Heart right ventricle (tissue), 16 donors: ENCODE measurements around the gene CCDC102A. TPM values are rescaled to one million over a fixed set of nuclear protein-coding genes. Genes with fewer than 3 reads are reported as not detected.

Source experiments
- ATAC-seq, 8 donors: fragments of 200-7000 bp; cut with Tn5 transposase; one replicate each; pipeline ENCODE4 v1.9.1; 2020; ENCODE audit warnings: mild to moderate bottlenecking in 8 of 8, moderate library complexity in 8 of 8, moderate number of reproducible peaks in 1 of 8
- DNase-seq, 2 donors: peaks; one replicate each; pipeline ENCODE4 v3.0.0-alpha.2; 2020
- H3K27ac ChIP-seq, 10 donors: fragments of 200-600 bp; sonication (generic) in 2 of 10; one replicate each; pipeline versions ENCODE4 v1.5.0 to v1.8.0; 2020 to 2022; ENCODE audit warnings: mild to moderate bottlenecking in 3 of 10
- H3K27me3 ChIP-seq, 7 donors: fragments of 200-600 bp; one replicate each; pipeline ENCODE4 v1.8.0; 2021 to 2022; ENCODE audit warnings: mild to moderate bottlenecking in 2 of 7
- H3K36me3 ChIP-seq, 9 donors: fragments of 200-600 bp; sonication (generic) in 1 of 9; one replicate each; pipeline versions ENCODE4 v1.5.0 to v1.8.0; 2020 to 2022; ENCODE audit warnings: mild to moderate bottlenecking in 2 of 9
- H3K4me1 ChIP-seq, 9 donors: fragments of 200-600 bp; sonication (generic) in 1 of 9; one replicate each; pipeline versions ENCODE4 v1.5.0 to v1.8.0; 2020 to 2022; ENCODE audit warnings: mild to moderate bottlenecking in 4 of 9
- H3K4me3 ChIP-seq, 10 donors: fragments of 200-600 bp; sonication (generic) in 2 of 10; one replicate each; pipeline versions ENCODE4 v1.5.0 to v1.8.0; 2020 to 2022; ENCODE audit warnings: mild to moderate bottlenecking in 7 of 10, moderate library complexity in 2 of 10
- H3K9me3 ChIP-seq, 11 donors: fragments of 200-600 bp in 10 of 11; sonication (generic) in 2 of 11; one replicate each; pipeline versions ENCODE4 v1.5.0 to v1.8.0; 2013 to 2022; ENCODE audit warnings: mild to moderate bottlenecking in 2 of 11, control low read depth in 1 of 11, moderate library complexity in 1 of 11
- WGBS, 2 donors: extraction: QIAGEN DNeasy Blood & Tissue Kit; methylation state at CpG; one replicate each; pipeline ENCODE4 v1.1.7; 2013; ENCODE audit warnings: inconsistent platforms in 1 of 2; 5-methylcytosine and 5-hydroxymethylcytosine counted together
- intact Hi-C, 10 donors: fragments of 100-400 bp; cut with DNase I; formaldehyde crosslinking; loops; one replicate each; pipeline versions ENCODE4 v1.11.1 to v1.14.2; 2022
- polyA plus RNA-seq, 2 donors: library from polyadenylated mRNA; stranded (reverse); fragments of 200-250 nt; gene quantifications; one replicate each; pipeline ENCODE4 v1.2.3, GENCODE V29; 2013
- total RNA-seq, 10 donors: library from RNA; stranded (reverse); fragmentation: NEBNext Ultra II Directional in 3 of 10; extraction: Animal tissue kit (Norgen Biotek cat#: 25700) in 3 of 10; gene quantifications; one replicate each; pipeline versions ENCODE4 v1.2.1 to v1.2.4, GENCODE V29; 2021 to 2023
- TF ChIP-seq, protein P1 (sequence below), 9 donors: fragments of 200-600 bp; sonication (generic) in 2 of 9; IDR thresholded peaks; one replicate each; pipeline versions ENCODE4 v1.5.0 to v1.8.0; 2021 to 2022; ENCODE audit warnings: antibody characterized with exemption in 9 of 9, mild to moderate bottlenecking in 5 of 9, moderate library complexity in 1 of 9
- donor health status: Arrhythmogenic right ventricular cardiomyopathy.
- donor health status: ischemic (EF 13 %, LVEDD 7.1; RV severe dilation, severe dysfunction).
- donor health status: healthy with polysubstance abuse.
- donor health status: DM: no; HTN: yes; CAD: no.
- donor health status: DM: no; HTN: no; CAD: no.
- donor health status: ischemic (EF 25% LVEDD 6.9; RV normal size, moderate dysfunction).
- donor health status: ischemic (EF 25% LVEDD 5.7; RV mildly dilated, moderate dysfunction).
- donor health status: healthy.
- donor health status: DM: yes; HTN: yes; CAD: no.
- donor health status: Ischemic cardiomyopathy.
- donor health status: ischemic (EF 35%, LVEDD 5.7; RV mildly dilated, moderate dysfunction).
- donor health status: nonischemic (EF 11% LVEDD 7.7; RV severe dilation, severe dysfunction).
- donor health status: DM: yes; HTN: yes; CAD: no.
- donor health status: PGD.
- donor health status: ischemic (EF 29% LVEDD 5.4; RV normal size, mild dysfunction).
- donor health status: nonischemic (EF 23%, LVEDD 6.1; RV moderate dilation, normal function).

The CCDC102A gene
- total and polyA plus RNA-seq, 12 donors = 3.1 to 10.2 (median 5.1) TPM

DNA sequence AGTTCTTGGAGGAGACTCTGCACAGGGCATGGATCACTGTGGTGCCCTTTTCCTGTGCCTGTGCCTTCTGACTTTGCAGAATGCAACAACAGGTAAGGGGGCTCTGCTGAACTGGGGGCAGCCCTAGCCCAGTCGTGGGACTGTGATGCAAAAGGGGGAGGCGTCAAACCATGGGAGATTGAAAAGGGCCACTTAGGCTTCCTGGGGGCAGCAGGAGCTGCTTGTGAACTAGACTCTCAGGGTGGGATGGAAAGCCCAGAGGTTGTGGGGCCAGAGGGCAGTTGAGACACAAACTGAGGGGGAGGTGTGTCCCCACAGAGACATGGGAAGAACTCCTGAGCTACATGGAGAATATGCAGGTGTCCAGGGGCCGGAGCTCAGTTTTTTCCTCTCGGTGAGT lies 25.7 kb upstream of the CCDC102A start:
- H3K36me3 ChIP-seq = no peaks in the 10 kb centered on the region
- peaks cover 0 to 39% (median 6%) of the 10 kb centered on the region in 7 donors for H3K27me3 ChIP-seq
- no peak overlapping the region for H3K27ac ChIP-seq
- DNase-seq = no peak
- no peaks in the 10 kb centered on the region for H3K4me1 ChIP-seq
- H3K9me3 ChIP-seq = peaks cover 0 to 26% (median 3%) of the 10 kb centered on the region in 11 donors
- ATAC-seq = no peak
- no peak overlapping the region for H3K4me3 ChIP-seq
- intact Hi-C loops = no loop called here
- TF ChIP-seq, protein P1, sequence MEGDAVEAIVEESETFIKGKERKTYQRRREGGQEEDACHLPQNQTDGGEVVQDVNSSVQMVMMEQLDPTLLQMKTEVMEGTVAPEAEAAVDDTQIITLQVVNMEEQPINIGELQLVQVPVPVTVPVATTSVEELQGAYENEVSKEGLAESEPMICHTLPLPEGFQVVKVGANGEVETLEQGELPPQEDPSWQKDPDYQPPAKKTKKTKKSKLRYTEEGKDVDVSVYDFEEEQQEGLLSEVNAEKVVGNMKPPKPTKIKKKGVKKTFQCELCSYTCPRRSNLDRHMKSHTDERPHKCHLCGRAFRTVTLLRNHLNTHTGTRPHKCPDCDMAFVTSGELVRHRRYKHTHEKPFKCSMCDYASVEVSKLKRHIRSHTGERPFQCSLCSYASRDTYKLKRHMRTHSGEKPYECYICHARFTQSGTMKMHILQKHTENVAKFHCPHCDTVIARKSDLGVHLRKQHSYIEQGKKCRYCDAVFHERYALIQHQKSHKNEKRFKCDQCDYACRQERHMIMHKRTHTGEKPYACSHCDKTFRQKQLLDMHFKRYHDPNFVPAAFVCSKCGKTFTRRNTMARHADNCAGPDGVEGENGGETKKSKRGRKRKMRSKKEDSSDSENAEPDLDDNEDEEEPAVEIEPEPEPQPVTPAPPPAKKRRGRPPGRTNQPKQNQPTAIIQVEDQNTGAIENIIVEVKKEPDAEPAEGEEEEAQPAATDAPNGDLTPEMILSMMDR (IDR thresholded peaks at IDR 0.05) = no peak
- WGBS, 2 donors = 89 to 94% methylated on average over 4 of the region's 4 CpGs

GRCh38 chr16:57559072-57559790 lies 22.9 kb upstream of the CCDC102A start:
- TF ChIP-seq, protein P1 (IDR thresholded peaks at IDR 0.05) = no peak
- H3K4me3 ChIP-seq = no peak overlapping the region
- peaks cover 0 to 29% (median 6%) of the 10 kb centered on the region in 7 donors for H3K27me3 ChIP-seq
- no peaks in the 10 kb centered on the region for H3K4me1 ChIP-seq
- intact Hi-C loops = no loop called here
- H3K27ac ChIP-seq = no peak overlapping the region
- ATAC-seq (no peak), DNase-seq (no peak)
- H3K9me3 ChIP-seq = peaks cover 0 to 29% (median 3%) of the 10 kb centered on the region in 11 donors
- no peaks in the 10 kb centered on the region for H3K36me3 ChIP-seq
- WGBS, 2 donors = 75 to 77% methylated on average over 4 of the region's 4 CpGs

GRCh38 chr16:57556941-57557541 lies 20.7 kb upstream of the CCDC102A start:
- Histone ChIP-seq H3K27me3 (peaks cover 0 to 11% (median 3%) of the 10 kb centered on the region in 7 donors), H3K9me3 (peaks cover 0 to 31% (median 3%) of the 10 kb centered on the region in 11 donors), H3K36me3 (no peaks in the 10 kb centered on the region), H3K27ac (no peak overlapping the region), H3K4me3 (no peak overlapping the region), H3K4me1 (no peaks in the 10 kb centered on the region)
- DNase-seq (no peak), ATAC-seq (no peak)
- TF ChIP-seq, protein P1 (IDR thresholded peaks at IDR 0.05) = no peak
- 73 to 80% methylated on average over 8 of the region's 8 CpGs for WGBS, 2 donors
- intact Hi-C loops = no loop called here

GRCh38 chr16:57555831-57556230 lies 19.5 kb upstream of the CCDC102A start:
- no peaks in the 10 kb centered on the region for H3K36me3 ChIP-seq
- peaks cover 0 to 7% (median 0%) of the 10 kb centered on the region in 7 donors for H3K27me3 ChIP-seq
- WGBS, 2 donors = 89 to 91% methylated on average over 3 of the region's 3 CpGs
- no peak overlapping the region for H3K27ac ChIP-seq
- ATAC-seq = no peak
- H3K4me1 ChIP-seq = no peaks in the 10 kb centered on the region
- TF ChIP-seq, protein P1 (IDR thresholded peaks at IDR 0.05) = no peak
- no peak for DNase-seq
- intact Hi-C loops = no loop called here
- H3K4me3 ChIP-seq = no peak overlapping the region
- H3K9me3 ChIP-seq = peaks cover 0 to 28% (median 3%) of the 10 kb centered on the region in 11 donors
